Right lobe of liver (tissue), 6 donors: ENCODE measurements around the gene EPO. TPM values are rescaled to one million over a fixed set of nuclear protein-coding genes. Genes with fewer than 3 reads are reported as not detected.
"Not testable (repeated sequence)": the region's sequence is repeated elsewhere in the genome, so short reads cannot be mapped to it uniquely, and the experiment has no call there.

Experiments
- ATAC-seq, 4 donors: fragments of 200-7000 bp; cut with Tn5 transposase; one replicate each; pipeline ENCODE4 v1.9.1; 2020; ENCODE audit warnings: mild to moderate bottlenecking in 4 of 4, moderate library complexity in 4 of 4
- DNase-seq, 3 donors: peaks; one replicate each; pipeline ENCODE4 v3.0.0-alpha.2; 2020
- H3K27ac ChIP-seq, 3 donors: fragments of 200-600 bp; one replicate each; pipeline ENCODE4 v1.8.0; 2022
- H3K27me3 ChIP-seq, 2 donors: fragments of 200-600 bp; one replicate each; pipeline ENCODE4 v1.8.0; 2022
- H3K36me3 ChIP-seq, 4 donors: fragments of 200-600 bp; sonication (generic) in 1 of 4; one replicate each; pipeline versions ENCODE4 v1.5.1 to v1.8.0; 2017 to 2022; ENCODE audit warnings: control low read depth in 1 of 4
- H3K4me1 ChIP-seq, 4 donors: fragments of 200-600 bp; sonication (generic) in 1 of 4; one replicate each; pipeline versions ENCODE4 v1.5.1 to v1.8.0; 2017 to 2022; ENCODE audit warnings: control low read depth in 1 of 4
- H3K4me3 ChIP-seq, 3 donors: fragments of 200-600 bp; one replicate each; pipeline ENCODE4 v1.8.0; 2022
- H3K9me3 ChIP-seq, 4 donors: fragments of 200-600 bp; sonication (generic) in 1 of 4; one replicate each; pipeline versions ENCODE4 v1.5.1 to v1.8.0; 2017 to 2022; ENCODE audit warnings: control low read depth in 1 of 4
- CTCF ChIP-seq, 4 donors: fragments of 200-600 bp in 3 of 4; fragments of 450-650 bp in 1 of 4; IDR thresholded peaks; one replicate each; pipeline versions ENCODE4 v1.5.1 to v1.8.0; 2016 to 2022; ENCODE audit warnings: antibody characterized with exemption in 4 of 4, mild to moderate bottlenecking in 2 of 4
- POLR2A ChIP-seq: fragments of 450-650 bp; IDR thresholded peaks from one replicate; pipeline ENCODE4 v1.6.1; 2017; ENCODE audit warnings: antibody characterized with exemption, mild to moderate bottlenecking
- WGBS: methylation state at CpG from one replicate; pipeline ENCODE4 v1.1.6; 2018; ENCODE audit warnings: low coverage, low lambda C conversion rate; ENCODE audit not compliant: insufficient coverage; ENCODE audit errors: missing lambda C conversion rate; 5-methylcytosine and 5-hydroxymethylcytosine counted together
- intact Hi-C, 2 donors: fragments of 100-400 bp; cut with DNase I; formaldehyde crosslinking; loops; one replicate each; pipeline versions ENCODE4 v1.11.2 to v1.14.1; 2022
- total RNA-seq, 6 experiments: library from RNA; depleted of rRNA in 2 of 6; stranded (reverse); fragments of >200 nt in 2 of 6; fragmentation: NEBNext Ultra II Directional in 3 of 6; extraction: Animal tissue kit (Norgen Biotek cat#: 25700) in 3 of 6; gene quantifications; one replicate each; pipeline versions ENCODE4 v1.1.0 to v1.2.4, GENCODE V29; 2016 to 2023
- donor health status: DM: no; HTN: yes; CAD: no.
- donor health status: DM: no; HTN: no; CAD: no.
- donor health status: DM: no; HTN: no; CAD: no.
- donor health status: DM: no; HTN: yes; CAD: no.
- donor health status: DM: no; HTN: yes; CAD: no.

EPO gene
- total RNA-seq, 6 experiments from 2014 or later: 0.20 to 84.5 (median 12.7) TPM

GRCh38 chr7:100699018-100699417, 21.2 kb upstream of the EPO start:
- ATAC-seq (no peak), DNase-seq (no peak)
- no peak overlapping the region for H3K27ac ChIP-seq
- no peaks in the 10 kb centered on the region for H3K27me3 ChIP-seq
- H3K4me1 ChIP-seq: no peaks in the 10 kb centered on the region
- intact Hi-C loops: loop anchor here in 1 of 2 donors (10.0 kb wide), 1 partner anchor 134 kb away; no protein-coding TSS in a partner anchor
- no peak for TF ChIP-seq CTCF (IDR thresholded peaks at IDR 0.05)
- TF ChIP-seq POLR2A: no peak
- H3K36me3 ChIP-seq: no peaks in the 10 kb centered on the region
- H3K9me3 ChIP-seq: no peaks in the 10 kb centered on the region
- 46% methylated on average over 6 of the region's 6 CpGs for WGBS
- no peak overlapping the region for H3K4me3 ChIP-seq

- H3K27me3 ChIP-seq, DNase-seq, H3K9me3 ChIP-seq, intact Hi-C loops, ATAC-seq, H3K36me3 ChIP-seq, H3K4me3 ChIP-seq, H3K27ac ChIP-seq, H3K4me1 ChIP-seq: not testable (repeated sequence)
- 86% methylated on average over 1 of the region's 3 CpGs for WGBS
These were observed 19.2 kb upstream of the EPO start for GRCh38 chr7:100701089-100701488.

GRCh38 chr7:100705320-100705752, 14.9 kb upstream of the EPO start:
- Histone ChIP-seq H3K36me3 (no peaks in the 10 kb centered on the region), H3K4me1 (peaks cover 0 to 31% (median 7%) of the 10 kb centered on the region in 4 donors), H3K27ac (peak overlapping the region; percentile 86 to 89 (median 86)), H3K27me3 (no peaks in the 10 kb centered on the region), H3K4me3 (peak overlapping the region; percentile 87 to 94 (median 94)), H3K9me3 (no peaks in the 10 kb centered on the region)
- peak; percentile 81 to 86 (median 83) for DNase-seq
- peak; percentile 85 to 94 (median 90) for TF ChIP-seq CTCF (IDR thresholded peaks at IDR 0.05)
- TF ChIP-seq POLR2A: no peak
- intact Hi-C loops: no loop called here
- peak; percentile 66 to 79 (median 70) for ATAC-seq
- no CpG with 5 or more reads among the region's 25 CpGs for WGBS

GRCh38 chr7:100705753-100706671, 14.3 kb upstream of the EPO start, which contains the start of gene POP7:
TSS of gene POP7 (plus strand) at chr7:100706121. CDS start at chr7:100706831, 710 bp downstream.
- whole genome bisulfite sequencing: under 1% methylated on average over 51 of the region's 86 CpGs

More at GRCh38 chr7:100705753-100706671, 14.3 kb upstream of the EPO start, which contains the start of gene POP7:
- Histone ChIP-seq H3K4me1 (peaks cover 0 to 31% (median 7%) of the 10 kb centered on the region in 4 donors), H3K9me3 (no peaks in the 10 kb centered on the region), H3K27ac (peak within 1 kb of the TSS; percentile 86 to 89 (median 86)), H3K36me3 (no peaks in the 10 kb centered on the region), H3K27me3 (no peaks in the 10 kb centered on the region), H3K4me3 (peak within 1 kb of the TSS; percentile 87 to 94 (median 94))
- TF ChIP-seq POLR2A (peak; percentile 56), CTCF (IDR thresholded peaks at IDR 0.05) (no peak)
- DNase-seq: peak; percentile 99
- ATAC-seq: peak; percentile 88 to 94 (median 92)
- intact Hi-C loops: no loop called here
